Gastrocnemius medialis (tissue), 4 donors: ENCODE data around the gene ZKSCAN2. TPM values are rescaled to one million over a fixed set of nuclear protein-coding genes. Genes with fewer than 3 reads are reported as not detected.

Source experiments
- ATAC-seq, 2 donors: fragments of 150-250 bp; one replicate each; pipeline ENCODE4 v1.9.1; 2016
- DNase-seq, 2 donors: peaks; one replicate each; pipeline ENCODE4 v3.0.0-alpha.2; 2019
- H3K27ac ChIP-seq, 4 donors: fragments of 200-600 bp; sonication (generic); 1 replicate in 1 of 4; 2 replicates in 3 of 4; pipeline ENCODE4 v1.5.1; 2016 to 2018; ENCODE audit warnings: mild to moderate bottlenecking in 2 of 4, moderate library complexity in 1 of 4
- H3K27me3 ChIP-seq, 3 donors: fragments of 200-600 bp; sonication (generic) in 2 of 3; 1 replicate in 1 of 3; 2 replicates in 2 of 3; pipeline versions ENCODE4 v1.5.1 to v1.6.0; 2016 to 2019; ENCODE audit warnings: mild to moderate bottlenecking in 1 of 3, moderate library complexity in 1 of 3
- H3K36me3 ChIP-seq, 2 donors: fragments of 200-600 bp; sonication (generic) in 1 of 2; one replicate each; pipeline ENCODE4 v1.5.1; 2017 to 2018
- H3K4me1 ChIP-seq, 2 donors: fragments of 200-600 bp; sonication (generic) in 1 of 2; one replicate each; pipeline ENCODE4 v1.5.1; 2016 to 2017; ENCODE audit warnings: mild to moderate bottlenecking in 2 of 2
- H3K4me3 ChIP-seq, 4 donors: fragments of 200-600 bp; sonication (generic) in 3 of 4; 1 replicate in 1 of 4; 2 replicates in 3 of 4; pipeline ENCODE4 v1.5.1; 2016 to 2019; ENCODE audit warnings: mild to moderate bottlenecking in 2 of 4
- H3K9me3 ChIP-seq, 3 donors: fragments of 200-600 bp; sonication (generic) in 2 of 3; 1 replicate in 1 of 3; 2 replicates in 2 of 3; pipeline ENCODE4 v1.5.1; 2016 to 2019
- CTCF ChIP-seq, 5 experiments: fragments of 450-650 bp in 3 of 5; fragments of 200-600 bp in 2 of 5; sonication (generic) in 2 of 5; IDR thresholded peaks in 4 of 5; conservative IDR thresholded peaks in 1 of 5; 1 replicate in 4 of 5; 2 replicates in 1 of 5; pipeline ENCODE4 v1.5.1; 2016 to 2019; ENCODE audit warnings: antibody characterized with exemption in 5 of 5, mild to moderate bottlenecking in 3 of 5, moderate library complexity in 3 of 5
- POLR2A ChIP-seq, 2 donors: fragments of 450-650 bp; IDR thresholded peaks; one replicate each; pipeline ENCODE4 v1.6.1; 2017; ENCODE audit warnings: antibody characterized with exemption in 2 of 2, mild to moderate bottlenecking in 2 of 2, moderate library complexity in 2 of 2
- in situ Hi-C, 4 donors: fragments of 200-750 bp; cut with MboI; loops; one replicate each; pipeline versions ENCODE4 v1.15.0 to v1.8.0; 2017; ENCODE audit warnings: low sequenced_read_pairs in 4 of 4
- intact Hi-C: fragments of 100-400 bp; cut with DNase I; formaldehyde crosslinking; loops from one replicate; pipeline ENCODE4 v1.15.1; 2023; ENCODE audit warnings: low total_unique reads
- total RNA-seq, 4 donors: library from RNA; depleted of rRNA; stranded (reverse); fragments of >200 nt; gene quantifications; one replicate each; pipeline versions ENCODE4 v1.1.0 to v1.2.3, GENCODE V29; 2016

Gene ZKSCAN2
- total RNA-seq, 4 donors from 2014 or later, result 2.9 to 6.9 (median 5.2) TPM

- Histone ChIP-seq H3K4me1 (peaks cover 36 to 49% of the 10 kb centered on the region in 2 donors), H3K36me3 (peaks cover 0 to 8% of the 10 kb centered on the region in 2 donors), H3K4me3 (peak overlapping the region; percentile 79 to 93 (median 90)), H3K27ac (peak overlapping the region; percentile 90 to 99 (median 98)), H3K27me3 (no peaks in the 10 kb centered on the region), H3K9me3 (no peaks in the 10 kb centered on the region)
- in situ Hi-C loops (loop anchor here in 2 of 4 donors (25.0 kb wide), 1 partner anchor 722 kb away; the partner anchor contains the start of gene RBBP6 (in 2 of the 2)), intact Hi-C loops (loop anchor here (5.0 to 10.0 kb wide), 4 partner anchors 152 to 717 kb away; no protein-coding TSS in a partner anchor)
- DNase-seq (no peak), ATAC-seq (no peak)
- TF ChIP-seq CTCF (IDR thresholded peaks at IDR 0.05 in 4 of 5, conservative IDR thresholded peaks at IDR 0.05 in 1 of 5) (no peak), POLR2A (IDR thresholded peaks at IDR 0.05) (no peak)
Measured at GRCh38 chr16:25258861-25259179, 1.2 kb upstream of the ZKSCAN2 start.

GRCh38 chr16:25257956-25258860 is 563 bp upstream of the ZKSCAN2 start:
- peak overlapping the region; percentile 90 to 99 (median 98) for H3K27ac ChIP-seq
- no peaks in the 10 kb centered on the region for H3K27me3 ChIP-seq
- peak overlapping the region; percentile 79 to 93 (median 90) for H3K4me3 ChIP-seq
- H3K9me3 ChIP-seq, result no peaks in the 10 kb centered on the region
- TF ChIP-seq POLR2A (IDR thresholded peaks at IDR 0.05) (no peak), CTCF (IDR thresholded peaks at IDR 0.05 in 4 of 5, conservative IDR thresholded peaks at IDR 0.05 in 1 of 5) (no peak)
- DNase-seq, result peak; percentile 70 to 85
- intact Hi-C loops, result loop anchor here (5.0 to 10.0 kb wide), 4 partner anchors 151 to 716 kb away; no protein-coding TSS in a partner anchor
- in situ Hi-C loops, result loop anchor here in 2 of 4 donors (25.0 kb wide), 1 partner anchor 721 kb away; the partner anchor contains the start of gene RBBP6 (in 2 of the 2)
- peaks cover 0 to 14% of the 10 kb centered on the region in 2 donors for H3K36me3 ChIP-seq
- peak; percentile 62 to 66 for ATAC-seq
- H3K4me1 ChIP-seq, result peaks cover 36 to 49% of the 10 kb centered on the region in 2 donors

GRCh38 chr16:25256695-25257469 is 763 bp downstream of the ZKSCAN2 start:
- peaks cover 36 to 49% of the 10 kb centered on the region in 2 donors for H3K4me1 ChIP-seq
- in situ Hi-C loops, result loop anchor here in 2 of 4 donors (25.0 kb wide), 1 partner anchor 720 kb away; the partner anchor contains the start of gene RBBP6 (in 2 of the 2)
- peak in 1 of 2 donors; percentile 1 for ATAC-seq
- TF ChIP-seq POLR2A (IDR thresholded peaks at IDR 0.05), result no peak
- no peak for TF ChIP-seq CTCF (IDR thresholded peaks at IDR 0.05 in 4 of 5, conservative IDR thresholded peaks at IDR 0.05 in 1 of 5)
- peak overlapping the region; percentile 79 to 93 (median 90) for H3K4me3 ChIP-seq
- peak overlapping the region; percentile 90 to 99 (median 98) for H3K27ac ChIP-seq
- no peak for DNase-seq
- H3K9me3 ChIP-seq, result no peaks in the 10 kb centered on the region
- H3K27me3 ChIP-seq, result no peaks in the 10 kb centered on the region
- intact Hi-C loops, result loop anchor here (5.0 to 10.0 kb wide), 4 partner anchors 150 to 715 kb away; no protein-coding TSS in a partner anchor
- H3K36me3 ChIP-seq, result peaks cover 0 to 27% of the 10 kb centered on the region in 2 donors

- Histone ChIP-seq H3K4me1 (peaks cover 16 to 24% of the 10 kb centered on the region in 2 donors), H3K27me3 (no peaks in the 10 kb centered on the region), H3K27ac (no peak overlapping the region), H3K9me3 (no peaks in the 10 kb centered on the region), H3K4me3 (no peak overlapping the region), H3K36me3 (peaks cover 0 to 57% of the 10 kb centered on the region in 2 donors)
- in situ Hi-C loops (loop anchor here in 2 of 4 donors (25.0 kb wide), 1 partner anchor 716 kb away; the partner anchor contains the start of gene RBBP6 (in 2 of the 2)), intact Hi-C loops (loop anchor here (10.0 kb wide), 2 partner anchors 199 to 519 kb away; no protein-coding TSS in a partner anchor)
- no peak for DNase-seq
- no peak for ATAC-seq
- TF ChIP-seq CTCF (IDR thresholded peaks at IDR 0.05 in 4 of 5, conservative IDR thresholded peaks at IDR 0.05 in 1 of 5) (no peak), POLR2A (IDR thresholded peaks at IDR 0.05) (no peak)
Measured at GRCh38 chr16:25253322-25253721, 4.3 kb downstream of the ZKSCAN2 start.
